ENCODE measurements around the gene F8. TPM values are rescaled to one million over a fixed set of nuclear protein-coding genes. Genes with fewer than 3 reads are reported as not detected.

F8 gene
- polyA plus RNA-seq, 1 donor from 2014 or later: 2.1 TPM

DNA sequence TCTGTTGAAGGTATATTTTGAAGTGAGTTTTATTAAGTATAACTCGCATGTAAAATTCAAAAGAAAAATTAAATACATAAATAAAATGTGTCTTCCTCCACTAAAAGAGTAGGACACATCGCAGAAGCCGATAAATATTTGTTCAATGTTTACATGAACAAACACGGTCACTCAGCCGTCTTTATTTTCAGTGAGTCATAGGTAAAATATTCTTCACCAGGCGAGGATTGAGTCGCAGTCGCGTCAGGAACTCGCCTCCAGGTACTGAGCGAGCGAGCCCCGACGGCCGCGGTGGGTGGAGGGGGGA, 3.9 kb upstream of the F8 start:
- H3K9ac ChIP-seq (ENCODE audit: low read length): peak overlapping the region; percentile 83
- peaks cover 21% of the 10 kb centered on the region for H3K79me2 ChIP-seq (replicated peaks; ENCODE audit: insufficient read depth, low read length)
- peak overlapping the region; percentile 79 for H3K27ac ChIP-seq (ENCODE audit: low read length)
- no peaks in the 10 kb centered on the region for H3K27me3 ChIP-seq (ENCODE audit: insufficient read depth, low read depth, low read length)
- H3K9me3 ChIP-seq (ENCODE audit: low read length): no peaks in the 10 kb centered on the region
- H3K9me2 ChIP-seq (ENCODE audit: insufficient read depth, low read length): no peaks in the 10 kb centered on the region
- no peak overlapping the region for H3K4me2 ChIP-seq (ENCODE audit: low read length)
- H3K36me3 ChIP-seq (ENCODE audit: insufficient read depth, low read length): no peaks in the 10 kb centered on the region
- H3K4me3 ChIP-seq (ENCODE audit: low read length): peak overlapping the region; percentile 81
- no peak overlapping the region for H2AFZ ChIP-seq (ENCODE audit: low read depth, low read length)
- no peak for TF ChIP-seq EZH2 (IDR thresholded peaks at IDR 0.05; ENCODE audit: borderline replicate concordance, insufficient read depth, low read length, poor library complexity, severe bottlenecking)
- no peak for TF ChIP-seq SMC3 (conservative IDR thresholded peaks at IDR 0.05; ENCODE audit: poor library complexity)
- no peak for TF ChIP-seq EP300 (conservative IDR thresholded peaks at IDR 0.05; ENCODE audit: poor library complexity, severe bottlenecking)
- TF ChIP-seq TAF1 (IDR thresholded peaks at IDR 0.05; ENCODE audit: low read depth): no peak
- TF ChIP-seq, protein P1, sequence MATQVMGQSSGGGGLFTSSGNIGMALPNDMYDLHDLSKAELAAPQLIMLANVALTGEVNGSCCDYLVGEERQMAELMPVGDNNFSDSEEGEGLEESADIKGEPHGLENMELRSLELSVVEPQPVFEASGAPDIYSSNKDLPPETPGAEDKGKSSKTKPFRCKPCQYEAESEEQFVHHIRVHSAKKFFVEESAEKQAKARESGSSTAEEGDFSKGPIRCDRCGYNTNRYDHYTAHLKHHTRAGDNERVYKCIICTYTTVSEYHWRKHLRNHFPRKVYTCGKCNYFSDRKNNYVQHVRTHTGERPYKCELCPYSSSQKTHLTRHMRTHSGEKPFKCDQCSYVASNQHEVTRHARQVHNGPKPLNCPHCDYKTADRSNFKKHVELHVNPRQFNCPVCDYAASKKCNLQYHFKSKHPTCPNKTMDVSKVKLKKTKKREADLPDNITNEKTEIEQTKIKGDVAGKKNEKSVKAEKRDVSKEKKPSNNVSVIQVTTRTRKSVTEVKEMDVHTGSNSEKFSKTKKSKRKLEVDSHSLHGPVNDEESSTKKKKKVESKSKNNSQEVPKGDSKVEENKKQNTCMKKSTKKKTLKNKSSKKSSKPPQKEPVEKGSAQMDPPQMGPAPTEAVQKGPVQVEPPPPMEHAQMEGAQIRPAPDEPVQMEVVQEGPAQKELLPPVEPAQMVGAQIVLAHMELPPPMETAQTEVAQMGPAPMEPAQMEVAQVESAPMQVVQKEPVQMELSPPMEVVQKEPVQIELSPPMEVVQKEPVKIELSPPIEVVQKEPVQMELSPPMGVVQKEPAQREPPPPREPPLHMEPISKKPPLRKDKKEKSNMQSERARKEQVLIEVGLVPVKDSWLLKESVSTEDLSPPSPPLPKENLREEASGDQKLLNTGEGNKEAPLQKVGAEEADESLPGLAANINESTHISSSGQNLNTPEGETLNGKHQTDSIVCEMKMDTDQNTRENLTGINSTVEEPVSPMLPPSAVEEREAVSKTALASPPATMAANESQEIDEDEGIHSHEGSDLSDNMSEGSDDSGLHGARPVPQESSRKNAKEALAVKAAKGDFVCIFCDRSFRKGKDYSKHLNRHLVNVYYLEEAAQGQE (IDR thresholded peaks at IDR 0.05; ENCODE audit: borderline replicate concordance): no peak
- TF ChIP-seq, protein P2, sequence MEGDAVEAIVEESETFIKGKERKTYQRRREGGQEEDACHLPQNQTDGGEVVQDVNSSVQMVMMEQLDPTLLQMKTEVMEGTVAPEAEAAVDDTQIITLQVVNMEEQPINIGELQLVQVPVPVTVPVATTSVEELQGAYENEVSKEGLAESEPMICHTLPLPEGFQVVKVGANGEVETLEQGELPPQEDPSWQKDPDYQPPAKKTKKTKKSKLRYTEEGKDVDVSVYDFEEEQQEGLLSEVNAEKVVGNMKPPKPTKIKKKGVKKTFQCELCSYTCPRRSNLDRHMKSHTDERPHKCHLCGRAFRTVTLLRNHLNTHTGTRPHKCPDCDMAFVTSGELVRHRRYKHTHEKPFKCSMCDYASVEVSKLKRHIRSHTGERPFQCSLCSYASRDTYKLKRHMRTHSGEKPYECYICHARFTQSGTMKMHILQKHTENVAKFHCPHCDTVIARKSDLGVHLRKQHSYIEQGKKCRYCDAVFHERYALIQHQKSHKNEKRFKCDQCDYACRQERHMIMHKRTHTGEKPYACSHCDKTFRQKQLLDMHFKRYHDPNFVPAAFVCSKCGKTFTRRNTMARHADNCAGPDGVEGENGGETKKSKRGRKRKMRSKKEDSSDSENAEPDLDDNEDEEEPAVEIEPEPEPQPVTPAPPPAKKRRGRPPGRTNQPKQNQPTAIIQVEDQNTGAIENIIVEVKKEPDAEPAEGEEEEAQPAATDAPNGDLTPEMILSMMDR (IDR thresholded peaks at IDR 0.05; ENCODE audit: poor library complexity, severe bottlenecking): no peak
- no peak for TF ChIP-seq MXI1 (conservative IDR thresholded peaks at IDR 0.05; ENCODE audit: poor library complexity, severe bottlenecking)
- no peak for TF ChIP-seq POLR2AphosphoS5 (IDR thresholded peaks at IDR 0.05)
- TF ChIP-seq RAD21 (conservative IDR thresholded peaks at IDR 0.05): no peak
- H4K20me1 ChIP-seq (ENCODE audit: insufficient read depth): no peaks in the 10 kb centered on the region
- H3F3A ChIP-seq (ENCODE audit: insufficient read depth, low read length, poor library complexity, severe bottlenecking): no peaks in the 10 kb centered on the region

DNA sequence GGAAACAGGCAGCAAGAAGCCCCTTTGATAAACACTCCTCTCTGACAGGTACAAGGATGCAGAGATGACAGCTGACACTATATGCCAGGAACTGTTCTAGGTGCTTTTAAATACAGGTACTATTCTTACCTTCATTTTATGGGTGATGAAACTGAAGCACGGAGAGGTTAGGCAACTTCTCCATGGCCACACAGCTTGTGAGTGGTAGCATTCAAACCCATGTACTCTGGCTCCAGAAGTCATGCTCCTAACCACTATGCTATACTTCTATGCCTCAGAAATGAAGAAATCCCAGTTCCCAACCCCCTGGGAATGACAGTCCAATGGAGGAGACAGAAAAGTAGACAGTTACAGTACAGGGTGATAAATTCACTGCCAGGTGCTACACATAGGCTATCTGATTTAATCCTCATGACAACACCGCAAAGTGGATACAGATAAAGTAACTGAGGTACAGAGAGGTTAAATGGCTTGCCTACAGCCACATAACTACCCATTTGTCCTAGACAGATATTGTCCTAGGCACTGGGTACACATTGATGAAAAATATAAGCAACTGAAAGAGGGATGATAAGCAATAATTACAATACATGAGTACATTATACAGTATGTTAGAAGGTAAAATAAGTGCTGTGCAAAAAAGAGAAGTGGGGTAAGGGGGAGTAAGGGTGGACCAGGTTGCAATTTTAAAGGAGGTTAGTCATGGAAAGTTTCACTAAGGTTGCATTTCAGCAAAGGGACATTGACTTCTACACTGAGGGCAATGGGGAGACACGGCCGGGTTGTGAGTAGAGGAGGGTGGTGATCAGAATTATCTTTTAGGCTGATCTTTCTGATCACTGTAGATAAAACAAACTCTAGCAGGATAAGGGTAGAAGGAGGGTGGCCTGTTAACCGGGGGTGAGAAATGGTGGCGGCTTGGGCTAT, 1.6 kb upstream of the F8 start:
- no peak overlapping the region for H2AFZ ChIP-seq (ENCODE audit: low read depth, low read length)
- H3F3A ChIP-seq (ENCODE audit: insufficient read depth, low read length, poor library complexity, severe bottlenecking): no peaks in the 10 kb centered on the region
- H3K79me2 ChIP-seq (replicated peaks; ENCODE audit: insufficient read depth, low read length): peaks cover 14% of the 10 kb centered on the region
- no peaks in the 10 kb centered on the region for H3K27me3 ChIP-seq (ENCODE audit: insufficient read depth, low read depth, low read length)
- no peak overlapping the region for H3K9ac ChIP-seq (ENCODE audit: low read length)
- no peak overlapping the region for H3K4me2 ChIP-seq (ENCODE audit: low read length)
- TF ChIP-seq EP300 (conservative IDR thresholded peaks at IDR 0.05; ENCODE audit: poor library complexity, severe bottlenecking): no peak
- H3K27ac ChIP-seq (ENCODE audit: low read length): no peak overlapping the region
- no peaks in the 10 kb centered on the region for H3K9me2 ChIP-seq (ENCODE audit: insufficient read depth, low read length)
- H3K4me3 ChIP-seq (ENCODE audit: low read length): no peak overlapping the region
- H4K20me1 ChIP-seq (ENCODE audit: insufficient read depth): no peaks in the 10 kb centered on the region
- H3K9me3 ChIP-seq (ENCODE audit: low read length): no peaks in the 10 kb centered on the region
- no peaks in the 10 kb centered on the region for H3K36me3 ChIP-seq (ENCODE audit: insufficient read depth, low read length)
